ENCODE measurements around the gene ICAM1. TPM values are rescaled to one million over a fixed set of nuclear protein-coding genes. Genes with fewer than 3 reads are reported as not detected.

Gene ICAM1
- total RNA-seq, 1 experiment from 2014 or later = 1.7 TPM

GRCh38 chr19:10260141-10260584, 10.8 kb upstream of the ICAM1 start:
- intact Hi-C loops (cut with micrococcal nuclease; ENCODE audit: unreplicated experiment) = no loop called here
- H3K4me3 ChIP-seq (ENCODE audit: low read depth, low read length, poor library complexity, severe bottlenecking) = no peak overlapping the region
- no peak overlapping the region for H3K27ac ChIP-seq (ENCODE audit: low read depth, low read length, poor library complexity, severe bottlenecking)
- H3K36me3 ChIP-seq (ENCODE audit: insufficient read depth, low read length, poor library complexity, severe bottlenecking) = peaks cover 15% of the 10 kb centered on the region
- TF ChIP-seq EZH2 (IDR thresholded peaks at IDR 0.05; ENCODE audit: borderline replicate concordance, low read depth, low read length, poor library complexity, severe bottlenecking) = no peak
- TF ChIP-seq CTCF (conservative IDR thresholded peaks at IDR 0.05; ENCODE audit: low read depth, low read length) = no peak
- no TSS peak for BruUV-seq (replicated peaks)
- DNase-seq (ENCODE audit: low spot score) = no peak
- ChIA-PET CTCF (interaction anchor here (0.7 to 2.6 kb wide), 4 partner anchors 9 to 164 kb away, joined by 3 to 38 read pairs (median 12); partner anchors contain the start of gene ICAM1), POLR2A (ENCODE audit: low non-redundant PET) (interaction anchor here (1.3 kb wide), 1 partner anchor 129 kb away, joined by 11 read pairs; no protein-coding TSS in a partner anchor)
- no peaks in the 10 kb centered on the region for H3K27me3 ChIP-seq (replicated peaks; ENCODE audit: insufficient read depth, low read depth, low read length, poor library complexity)
- no peaks in the 10 kb centered on the region for H3K4me1 ChIP-seq (ENCODE audit: insufficient read depth, low read length, poor library complexity, severe bottlenecking)
- no peaks in the 10 kb centered on the region for H3K9me3 ChIP-seq (ENCODE audit: low read depth, low read length, poor library complexity, severe bottlenecking)

- ChIA-PET POLR2A (ENCODE audit: low non-redundant PET) (no interaction called here), CTCF (interaction anchor here (0.6 to 0.7 kb wide), 2 partner anchors 11 to 143 kb away, joined by 3 to 9 read pairs; no protein-coding TSS in a partner anchor)
- H3K9me3 ChIP-seq (ENCODE audit: low read depth, low read length, poor library complexity, severe bottlenecking) = no peaks in the 10 kb centered on the region
- no TSS peak for BruUV-seq (replicated peaks)
- no peaks in the 10 kb centered on the region for H3K27me3 ChIP-seq (replicated peaks; ENCODE audit: insufficient read depth, low read depth, low read length, poor library complexity)
- no peak for TF ChIP-seq CTCF (conservative IDR thresholded peaks at IDR 0.05; ENCODE audit: low read depth, low read length)
- no peak for TF ChIP-seq EZH2 (IDR thresholded peaks at IDR 0.05; ENCODE audit: borderline replicate concordance, low read depth, low read length, poor library complexity, severe bottlenecking)
- peaks cover 11% of the 10 kb centered on the region for H3K36me3 ChIP-seq (ENCODE audit: insufficient read depth, low read length, poor library complexity, severe bottlenecking)
- H3K27ac ChIP-seq (ENCODE audit: low read depth, low read length, poor library complexity, severe bottlenecking) = no peak overlapping the region
- no peak overlapping the region for H3K4me3 ChIP-seq (ENCODE audit: low read depth, low read length, poor library complexity, severe bottlenecking)
- no peaks in the 10 kb centered on the region for H3K4me1 ChIP-seq (ENCODE audit: insufficient read depth, low read length, poor library complexity, severe bottlenecking)
- no peak for DNase-seq (ENCODE audit: low spot score)
- intact Hi-C loops (cut with micrococcal nuclease; ENCODE audit: unreplicated experiment) = no loop called here
These were observed 8.1 kb upstream of the ICAM1 start for GRCh38 chr19:10262771-10263170.

- Histone ChIP-seq H3K27ac (ENCODE audit: low read depth, low read length, poor library complexity, severe bottlenecking) (no peak overlapping the region), H3K9me3 (ENCODE audit: low read depth, low read length, poor library complexity, severe bottlenecking) (no peaks in the 10 kb centered on the region), H3K36me3 (ENCODE audit: insufficient read depth, low read length, poor library complexity, severe bottlenecking) (no peaks in the 10 kb centered on the region), H3K4me3 (ENCODE audit: low read depth, low read length, poor library complexity, severe bottlenecking) (no peak overlapping the region), H3K27me3 (replicated peaks; ENCODE audit: insufficient read depth, low read depth, low read length, poor library complexity) (no peaks in the 10 kb centered on the region), H3K4me1 (ENCODE audit: insufficient read depth, low read length, poor library complexity, severe bottlenecking) (peaks cover 6% of the 10 kb centered on the region)
- intact Hi-C loops (cut with micrococcal nuclease; ENCODE audit: unreplicated experiment) = no loop called here
- TF ChIP-seq EZH2 (IDR thresholded peaks at IDR 0.05; ENCODE audit: borderline replicate concordance, low read depth, low read length, poor library complexity, severe bottlenecking) = no peak
- TF ChIP-seq CTCF (conservative IDR thresholded peaks at IDR 0.05; ENCODE audit: low read depth, low read length) = no peak
- BruUV-seq (replicated peaks) = no TSS peak
- DNase-seq (ENCODE audit: low spot score) = no peak
- ChIA-PET CTCF (interaction anchor here (1.0 kb wide), 1 partner anchor 122 kb away, joined by 8 read pairs; no protein-coding TSS in a partner anchor), POLR2A (ENCODE audit: low non-redundant PET) (interaction anchor here (0.6 kb wide), 1 partner anchor 57 kb away, joined by 7 read pairs; no protein-coding TSS in a partner anchor)
These were observed 4.2 kb upstream of the ICAM1 start for GRCh38 chr19:10266706-10267105.
